Transverse colon (tissue), 4 donors: Measurements from ENCODE around the gene ARHGAP21. TPM values are rescaled to one million over a fixed set of nuclear protein-coding genes. Genes with fewer than 3 reads are reported as not detected.

Source experiments
- DNase-seq: peaks from one replicate; pipeline ENCODE4 v3.0.0-alpha.2; 2019
- H3K27ac ChIP-seq, 4 donors: fragments of 200-600 bp; sonication (generic); 2 replicates each; pipeline ENCODE4 v1.5.1; 2016 to 2018; ENCODE audit warnings: inconsistent platforms in 4 of 4
- H3K27me3 ChIP-seq: fragments of 200-600 bp; sonication (generic); 2 replicates; pipeline ENCODE4 v1.5.1; 2017; ENCODE audit warnings: inconsistent platforms
- H3K36me3 ChIP-seq, 4 donors: fragments of 200-600 bp; sonication (generic); 2 replicates each; pipeline ENCODE4 v1.5.1; 2017 to 2019; ENCODE audit warnings: inconsistent platforms in 4 of 4
- H3K4me1 ChIP-seq, 4 donors: fragments of 200-600 bp; sonication (generic); 2 replicates each; pipeline ENCODE4 v1.5.1; 2017 to 2020; ENCODE audit warnings: inconsistent platforms in 4 of 4
- H3K4me3 ChIP-seq, 4 donors: fragments of 200-600 bp; sonication (generic); 1 replicate in 1 of 4; 2 replicates in 3 of 4; pipeline versions ENCODE4 v1.5.1 to v1.6.1; 2017 to 2019; ENCODE audit warnings: inconsistent platforms in 4 of 4
- H3K9me3 ChIP-seq, 2 donors: fragments of 200-600 bp; sonication (generic); 2 replicates each; pipeline ENCODE4 v1.5.1; 2017 to 2019; ENCODE audit warnings: inconsistent platforms in 2 of 2
- CTCF ChIP-seq, 5 experiments: fragments of 200-600 bp in 3 of 5; fragments of 450-650 bp in 2 of 5; sonication (generic) in 3 of 5; IDR thresholded peaks; 1 replicate in 2 of 5; 2 replicates in 3 of 5; pipeline ENCODE4 v1.5.1; 2016 to 2017; ENCODE audit warnings: antibody characterized with exemption in 5 of 5, inconsistent platforms in 3 of 5, mild to moderate bottlenecking in 2 of 5, moderate library complexity in 1 of 5
- EP300 ChIP-seq: sonication (generic); formaldehyde crosslinking; IDR thresholded peaks from one replicate; pipeline ENCODE4 v1.6.1; 2017; ENCODE audit warnings: antibody characterized with exemption, low read depth
- POLR2A ChIP-seq: fragments of 450-650 bp; IDR thresholded peaks from one replicate; pipeline ENCODE4 v1.6.1; 2016; ENCODE audit warnings: antibody characterized with exemption, mild to moderate bottlenecking, moderate library complexity
- POLR2AphosphoS5 ChIP-seq, 3 donors: sonication (generic); formaldehyde crosslinking; IDR thresholded peaks; one replicate each; pipeline ENCODE4 v1.6.1; 2016; ENCODE audit warnings: antibody characterized with exemption in 3 of 3
- WGBS, 2 donors: methylation state at CpG; one replicate each; pipeline ENCODE4 v1.1.5; 2018; ENCODE audit warnings: low coverage in 1 of 2; 5-methylcytosine and 5-hydroxymethylcytosine counted together
- in situ Hi-C, 4 donors: fragments of 200-750 bp; cut with MboI; loops; one replicate each; pipeline versions ENCODE4 v1.15.0 to v1.15.1; 2017; ENCODE audit warnings: low sequenced_read_pairs in 3 of 4, low pct_ligation_motif_present in 1 of 4, low pct_unique_long_range_greater_than_20kb in 1 of 4
- intact Hi-C: fragments of 100-400 bp; cut with DNase I; formaldehyde crosslinking; loops from one replicate; pipeline ENCODE4 v1.15.1; 2023; ENCODE audit warnings: low total_unique reads
- total RNA-seq, 4 donors: library from RNA; depleted of rRNA; stranded (reverse); fragments of >200 nt; gene quantifications; one replicate each; pipeline ENCODE4 v1.1.0, GENCODE V29; 2016

ARHGAP21 gene
- total RNA-seq, 4 donors from 2014 or later: 62.8 to 94.1 (median 89.3) TPM

- no peak for DNase-seq
- Histone ChIP-seq H3K4me3 (no peak overlapping the region), H3K27ac (peak overlapping the region in 1 of 4 donors; percentile 15), H3K27me3 (no peaks in the 10 kb centered on the region), H3K36me3 (no peaks in the 10 kb centered on the region), H3K4me1 (peaks cover 0 to 33% (median 20%) of the 10 kb centered on the region in 4 donors), H3K9me3 (no peaks in the 10 kb centered on the region)
- intact Hi-C loops: no loop called here
- in situ Hi-C loops: no loop called here
- 28 to 32% methylated on average over 6 of the region's 6 CpGs for WGBS, 2 donors
- TF ChIP-seq POLR2A: no peak
- TF ChIP-seq POLR2AphosphoS5 (IDR thresholded peaks at IDR 0.05): no peak
- no peak for TF ChIP-seq EP300
- no peak for TF ChIP-seq CTCF (IDR thresholded peaks at IDR 0.05)
Observed at GRCh38 chr10:24681572-24682088, 42.1 kb downstream of the ARHGAP21 start.

DNA sequence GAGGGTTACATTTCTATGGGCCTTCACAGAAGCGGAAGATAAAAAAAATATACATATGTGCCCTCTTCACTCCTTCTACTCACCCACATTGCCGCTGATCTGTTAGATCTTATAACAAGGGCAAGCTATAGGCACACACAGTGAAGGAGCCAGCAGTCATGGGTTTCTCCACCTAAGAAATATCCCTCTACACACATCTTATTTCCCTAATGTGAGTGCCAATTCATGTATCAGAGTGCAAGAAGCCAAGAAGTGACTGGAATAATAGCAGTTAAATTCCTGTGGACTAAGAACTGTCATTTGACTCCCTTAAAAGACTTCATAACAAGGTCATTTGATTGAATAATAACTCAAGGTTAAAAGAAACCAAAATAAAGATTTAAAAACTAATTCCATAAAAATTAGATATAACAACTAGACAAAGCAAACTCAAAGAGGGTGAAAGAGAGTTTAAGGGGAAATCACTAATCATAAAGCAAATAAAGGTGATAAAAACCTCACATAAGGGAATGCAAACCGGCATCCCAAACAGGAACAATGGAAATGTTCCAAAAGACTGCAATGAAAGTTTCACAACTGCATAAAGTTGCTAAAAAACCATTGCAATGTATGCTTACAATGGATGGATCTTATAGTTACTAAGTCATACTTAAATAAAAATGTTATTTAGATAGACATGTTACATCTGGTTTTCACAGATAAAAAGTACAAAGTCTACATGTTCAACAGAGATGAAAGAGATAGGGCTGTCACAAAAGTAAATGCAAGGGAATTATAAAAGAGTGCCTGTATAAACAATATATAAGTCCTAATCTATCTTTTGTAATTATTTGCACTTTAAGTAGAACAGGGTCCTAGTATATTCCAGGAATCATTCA lies 42.8 kb downstream of the ARHGAP21 start:
- DNase-seq: no peak
- no peak for TF ChIP-seq EP300
- in situ Hi-C loops: no loop called here
- Histone ChIP-seq H3K27me3 (no peaks in the 10 kb centered on the region), H3K9me3 (no peaks in the 10 kb centered on the region), H3K27ac (peak overlapping the region in 1 of 4 donors; percentile 15), H3K4me3 (no peak overlapping the region), H3K4me1 (peaks cover 0 to 29% (median 18%) of the 10 kb centered on the region in 4 donors), H3K36me3 (no peaks in the 10 kb centered on the region)
- intact Hi-C loops: no loop called here
- 49 to 73% methylated on average over 2 to 3 of the region's 3 CpGs for whole genome bisulfite sequencing, 2 donors

DNA sequence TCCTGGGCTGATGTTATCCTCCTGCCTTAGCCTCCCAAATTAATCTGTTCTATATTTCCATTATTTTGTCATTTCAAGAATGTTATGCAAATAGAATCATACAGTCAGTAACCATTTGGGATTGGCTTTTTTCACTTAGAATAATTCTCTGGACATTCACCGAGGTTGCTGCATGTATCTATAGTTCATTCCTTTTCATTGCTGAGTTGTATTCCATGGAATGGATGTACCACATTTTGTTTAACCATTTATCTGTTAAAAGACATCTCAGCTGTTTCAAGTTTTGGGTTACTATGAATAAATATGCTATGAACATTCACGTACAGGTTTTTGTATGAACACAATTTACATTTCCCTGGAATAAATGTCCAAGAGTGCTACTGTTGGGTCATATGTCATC lies 44.9 kb downstream of the ARHGAP21 start:
- H3K9me3 ChIP-seq: no peaks in the 10 kb centered on the region
- H3K4me1 ChIP-seq: peaks cover 0 to 32% (median 19%) of the 10 kb centered on the region in 4 donors
- WGBS, 2 donors: 95 to 100% methylated on average over 2 of the region's 2 CpGs
- no peak overlapping the region for H3K27ac ChIP-seq
- no peaks in the 10 kb centered on the region for H3K36me3 ChIP-seq
- no peak overlapping the region for H3K4me3 ChIP-seq
- TF ChIP-seq POLR2AphosphoS5 (IDR thresholded peaks at IDR 0.05): no peak
- intact Hi-C loops: no loop called here
- in situ Hi-C loops: no loop called here
- H3K27me3 ChIP-seq: no peaks in the 10 kb centered on the region
- DNase-seq: no peak

- TF ChIP-seq POLR2AphosphoS5 (IDR thresholded peaks at IDR 0.05) (no peak), POLR2A (no peak), EP300 (no peak), CTCF (IDR thresholded peaks at IDR 0.05) (no peak)
- Histone ChIP-seq H3K9me3 (no peaks in the 10 kb centered on the region), H3K27me3 (no peaks in the 10 kb centered on the region), H3K4me1 (peaks cover 0 to 15% (median 2%) of the 10 kb centered on the region in 4 donors), H3K36me3 (no peaks in the 10 kb centered on the region), H3K27ac (no peak overlapping the region), H3K4me3 (no peak overlapping the region)
- in situ Hi-C loops (no loop called here), intact Hi-C loops (no loop called here)
- no peak for DNase-seq
- 80 to 82% methylated on average over 4 to 5 of the region's 5 CpGs for WGBS, 2 donors
Observed at GRCh38 chr10:24674892-24675632, 48.6 kb downstream of the ARHGAP21 start.

GRCh38 chr10:24670964-24671670 lies 52.6 kb downstream of the ARHGAP21 start:
- in situ Hi-C loops: no loop called here
- TF ChIP-seq POLR2A: no peak
- TF ChIP-seq POLR2AphosphoS5 (IDR thresholded peaks at IDR 0.05): no peak
- no peak for TF ChIP-seq CTCF (IDR thresholded peaks at IDR 0.05)
- TF ChIP-seq EP300: no peak
- no peak overlapping the region for H3K4me3 ChIP-seq
- H3K9me3 ChIP-seq: no peaks in the 10 kb centered on the region
- DNase-seq: no peak
- WGBS, 2 donors: 60 to 87% methylated on average over 2 to 3 of the region's 3 CpGs
- intact Hi-C loops: no loop called here
- no peak overlapping the region for H3K27ac ChIP-seq
- H3K27me3 ChIP-seq: no peaks in the 10 kb centered on the region
- H3K4me1 ChIP-seq: peaks cover 0 to 14% (median 2%) of the 10 kb centered on the region in 4 donors
- H3K36me3 ChIP-seq: no peaks in the 10 kb centered on the region
